Left lung (tissue), 10 donors: ENCODE results near the gene CADM1. TPM values are rescaled to one million over a fixed set of nuclear protein-coding genes. Genes with fewer than 3 reads are reported as not detected.

ENCODE experiments used
- ATAC-seq: fragments of 200-7000 bp; cut with Tn5 transposase; one replicate; pipeline ENCODE4 v1.9.1; 2020; ENCODE audit warnings: moderate library complexity
- DNase-seq, 4 donors: peaks; one replicate each; pipeline ENCODE4 v3.0.0-alpha.2; 2013 to 2020
- H3K27ac ChIP-seq, 2 donors: fragments of 200-600 bp; sonication (generic) in 1 of 2; one replicate each; pipeline versions ENCODE4 v1.5.0 to v1.8.0; 2020 to 2021
- H3K27me3 ChIP-seq, 2 donors: fragments of 200-600 bp; sonication (generic) in 1 of 2; one replicate each; pipeline versions ENCODE4 v1.5.0 to v1.8.0; 2020 to 2021
- H3K36me3 ChIP-seq, 2 donors: fragments of 200-600 bp; sonication (generic) in 1 of 2; one replicate each; pipeline versions ENCODE4 v1.5.0 to v1.8.0; 2020 to 2021
- H3K4me1 ChIP-seq, 2 donors: fragments of 200-600 bp; one replicate each; pipeline ENCODE4 v1.8.0; 2021
- H3K4me3 ChIP-seq, 2 donors: fragments of 200-600 bp; sonication (generic) in 1 of 2; one replicate each; pipeline versions ENCODE4 v1.5.0 to v1.8.0; 2020 to 2021; ENCODE audit warnings: mild to moderate bottlenecking in 1 of 2
- H3K9me3 ChIP-seq, 2 donors: fragments of 200-600 bp; sonication (generic) in 1 of 2; one replicate each; pipeline versions ENCODE4 v1.5.0 to v1.8.0; 2020 to 2021
- CTCF ChIP-seq, 2 donors: fragments of 200-600 bp; sonication (generic) in 1 of 2; IDR thresholded peaks; one replicate each; pipeline versions ENCODE4 v1.5.0 to v1.8.0; 2021; ENCODE audit warnings: antibody characterized with exemption in 2 of 2
- intact Hi-C, 2 donors: fragments of 100-400 bp; cut with DNase I; formaldehyde crosslinking; loops; one replicate each; pipeline versions ENCODE4 v1.11.2 to v1.14.2; 2022
- polyA plus RNA-seq, 6 donors: library from polyadenylated mRNA; unstranded; fragments of 120-200 nt; gene quantifications; one replicate each; pipeline ENCODE4 v1.2.1, GENCODE V29; 2013; ENCODE audit not compliant: insufficient read length in 6 of 6
- total RNA-seq, 2 donors: library from RNA; stranded (reverse); fragmentation: NEBNext Ultra II Directional; extraction: Animal tissue kit (Norgen Biotek cat#: 25700); gene quantifications; one replicate each; pipeline ENCODE4 v1.2.1, GENCODE V29; 2021
- donor health status: DM: no; HTN: yes; CAD: no.
- donor health status: DM: no; HTN: no; CAD: no.

Gene CADM1
- total and polyA plus RNA-seq, 8 donors = 105 to 307 (median 156) TPM

DNA sequence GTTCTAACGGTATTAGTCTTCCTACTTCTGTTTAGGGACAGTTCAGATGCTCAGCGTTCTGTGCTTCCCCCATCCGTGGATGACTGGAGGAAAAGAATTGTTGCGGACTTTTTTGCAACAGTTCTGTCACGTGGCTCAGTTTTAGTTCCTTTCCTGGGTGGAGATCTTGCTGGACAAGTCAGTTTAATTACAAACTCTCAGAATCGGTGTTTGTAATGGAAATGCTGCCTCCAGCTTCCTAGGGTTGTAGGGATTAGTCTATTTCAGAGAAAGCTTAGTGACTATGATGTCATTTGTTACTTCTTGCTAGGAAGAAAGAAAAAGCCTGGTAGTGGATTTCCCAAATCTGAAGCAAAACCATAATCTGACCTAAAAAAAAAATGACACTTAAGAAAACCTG, 320.4 kb downstream of the CADM1 start:
- DNase-seq (no peak), ATAC-seq (no peak)
- no peaks in the 10 kb centered on the region for H3K36me3 ChIP-seq
- no peaks in the 10 kb centered on the region for H3K4me1 ChIP-seq
- TF ChIP-seq CTCF (IDR thresholded peaks at IDR 0.05) = no peak
- H3K27ac ChIP-seq = no peak overlapping the region
- no peak overlapping the region for H3K4me3 ChIP-seq
- intact Hi-C loops = no loop called here
- no peaks in the 10 kb centered on the region for H3K9me3 ChIP-seq
- H3K27me3 ChIP-seq = no peaks in the 10 kb centered on the region

DNA sequence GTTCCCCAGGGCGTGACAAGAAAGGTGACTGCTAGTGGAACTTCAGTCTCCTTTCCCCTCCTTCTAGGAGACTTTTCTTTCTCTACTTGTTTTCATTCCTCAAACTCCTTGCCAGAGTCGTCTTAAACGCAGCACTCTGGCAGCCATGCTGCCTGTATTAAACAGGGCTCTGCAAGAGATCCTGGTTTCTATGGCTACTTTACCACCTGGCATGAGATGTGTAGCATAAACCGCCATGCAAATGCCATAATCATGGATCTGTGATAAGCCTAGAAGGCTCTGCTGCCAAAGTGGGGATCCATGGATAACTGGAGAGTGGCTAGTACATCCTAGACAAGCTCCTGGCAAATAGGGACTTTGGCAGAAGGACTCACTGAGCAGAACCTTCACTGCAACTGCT, 321.1 kb downstream of the CADM1 start:
- no peak for ATAC-seq
- H3K27ac ChIP-seq = no peak overlapping the region
- no peaks in the 10 kb centered on the region for H3K36me3 ChIP-seq
- H3K4me1 ChIP-seq = no peaks in the 10 kb centered on the region
- H3K27me3 ChIP-seq = no peaks in the 10 kb centered on the region
- no peak for TF ChIP-seq CTCF (IDR thresholded peaks at IDR 0.05)
- DNase-seq = no peak
- no peaks in the 10 kb centered on the region for H3K9me3 ChIP-seq
- intact Hi-C loops = no loop called here
- H3K4me3 ChIP-seq = no peak overlapping the region

DNA sequence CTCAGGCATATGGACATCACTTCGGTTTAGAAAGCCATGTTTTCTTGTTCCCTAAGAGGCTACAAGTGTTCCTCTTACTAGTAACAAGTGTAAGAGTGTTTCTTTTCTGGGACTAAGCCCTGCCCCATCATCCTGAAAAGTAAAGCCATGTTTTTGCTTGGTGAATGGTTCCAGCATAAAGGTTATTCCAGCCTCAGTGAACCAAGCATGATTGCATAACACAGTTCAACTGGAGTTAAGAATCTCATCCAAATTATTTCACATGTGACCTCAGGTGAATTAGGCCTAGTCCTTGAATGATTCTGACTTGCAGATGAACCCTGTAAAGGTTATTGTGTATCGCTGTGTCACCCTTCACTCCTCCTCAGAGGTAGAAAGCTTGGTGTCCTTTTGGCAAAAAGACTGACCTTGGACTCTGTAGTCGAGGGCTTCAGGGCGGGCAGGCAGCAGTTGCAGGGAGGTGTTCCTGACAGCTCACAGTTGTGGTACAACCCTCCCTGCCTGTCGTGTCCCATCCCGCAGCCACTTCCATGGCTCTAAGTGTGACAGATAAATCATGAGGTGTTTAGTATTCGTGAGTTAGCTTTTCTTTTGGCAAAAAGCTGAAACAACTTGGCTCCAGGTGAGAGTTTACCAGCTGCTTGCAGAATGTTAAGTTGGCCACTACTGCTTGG, 321.8 kb downstream of the CADM1 start:
- no peak for TF ChIP-seq CTCF (IDR thresholded peaks at IDR 0.05)
- intact Hi-C loops = no loop called here
- Histone ChIP-seq H3K27me3 (no peaks in the 10 kb centered on the region), H3K9me3 (no peaks in the 10 kb centered on the region), H3K36me3 (no peaks in the 10 kb centered on the region), H3K4me1 (no peaks in the 10 kb centered on the region), H3K4me3 (no peak overlapping the region), H3K27ac (no peak overlapping the region)
- ATAC-seq = peak; percentile 67
- DNase-seq = no peak

DNA sequence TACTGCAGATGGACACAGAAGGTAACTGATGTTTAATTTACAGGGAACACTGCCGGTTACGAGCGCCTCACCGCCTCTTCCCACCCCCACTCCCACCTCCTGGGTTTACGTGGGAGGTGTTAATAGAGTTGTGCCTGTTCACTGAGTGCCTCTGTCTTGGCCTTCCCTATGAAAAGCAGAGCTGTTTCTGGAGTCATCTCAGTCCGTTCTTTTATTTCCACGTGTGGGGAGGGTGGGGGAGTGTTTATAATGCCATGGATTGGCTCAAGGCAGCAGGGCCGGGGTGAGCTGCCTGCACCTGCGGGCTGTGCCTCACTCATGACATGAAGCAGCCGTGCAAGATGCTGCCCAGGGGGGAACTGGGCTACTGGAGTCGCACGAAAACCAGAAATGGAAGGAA, 322.7 kb downstream of the CADM1 start:
- no peak overlapping the region for H3K27ac ChIP-seq
- H3K4me1 ChIP-seq = no peaks in the 10 kb centered on the region
- no peak for TF ChIP-seq CTCF (IDR thresholded peaks at IDR 0.05)
- ATAC-seq = no peak
- H3K4me3 ChIP-seq = no peak overlapping the region
- H3K9me3 ChIP-seq = no peaks in the 10 kb centered on the region
- no peak for DNase-seq
- no peaks in the 10 kb centered on the region for H3K27me3 ChIP-seq
- H3K36me3 ChIP-seq = no peaks in the 10 kb centered on the region
- intact Hi-C loops = no loop called here

GRCh38 chr11:115180272-115180671, 323.9 kb downstream of the CADM1 start:
- intact Hi-C loops = no loop called here
- Histone ChIP-seq H3K4me1 (no peaks in the 10 kb centered on the region), H3K4me3 (no peak overlapping the region), H3K36me3 (no peaks in the 10 kb centered on the region), H3K27ac (no peak overlapping the region), H3K27me3 (no peaks in the 10 kb centered on the region), H3K9me3 (no peaks in the 10 kb centered on the region)
- no peak for DNase-seq
- ATAC-seq = no peak
- no peak for TF ChIP-seq CTCF (IDR thresholded peaks at IDR 0.05)
